ENCODE measurements around the gene PLXNA2.

DNA sequence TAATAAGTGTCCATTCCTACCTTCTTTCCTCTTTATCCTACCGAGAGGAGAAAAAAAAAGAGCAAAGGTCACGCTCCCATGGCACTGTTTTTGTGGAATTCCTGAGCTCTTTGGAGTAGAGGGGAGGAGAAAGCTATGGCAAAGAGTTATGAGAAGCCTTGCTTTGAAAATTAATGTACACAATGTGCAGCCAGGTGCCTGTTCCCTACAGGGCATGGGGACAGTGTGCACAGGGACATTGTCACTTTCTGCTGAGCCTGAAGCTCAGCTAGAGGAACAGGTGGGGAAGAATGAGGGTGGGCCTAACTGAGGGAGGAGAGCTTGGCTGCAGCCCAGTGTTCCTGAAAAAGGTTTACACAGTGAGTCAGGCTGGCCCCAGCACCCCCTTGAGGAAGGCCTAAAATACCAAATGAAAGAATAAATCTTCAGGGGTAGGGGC lies 66.1 kb downstream of the PLXNA2 start:
- TF ChIP-seq, protein P1, sequence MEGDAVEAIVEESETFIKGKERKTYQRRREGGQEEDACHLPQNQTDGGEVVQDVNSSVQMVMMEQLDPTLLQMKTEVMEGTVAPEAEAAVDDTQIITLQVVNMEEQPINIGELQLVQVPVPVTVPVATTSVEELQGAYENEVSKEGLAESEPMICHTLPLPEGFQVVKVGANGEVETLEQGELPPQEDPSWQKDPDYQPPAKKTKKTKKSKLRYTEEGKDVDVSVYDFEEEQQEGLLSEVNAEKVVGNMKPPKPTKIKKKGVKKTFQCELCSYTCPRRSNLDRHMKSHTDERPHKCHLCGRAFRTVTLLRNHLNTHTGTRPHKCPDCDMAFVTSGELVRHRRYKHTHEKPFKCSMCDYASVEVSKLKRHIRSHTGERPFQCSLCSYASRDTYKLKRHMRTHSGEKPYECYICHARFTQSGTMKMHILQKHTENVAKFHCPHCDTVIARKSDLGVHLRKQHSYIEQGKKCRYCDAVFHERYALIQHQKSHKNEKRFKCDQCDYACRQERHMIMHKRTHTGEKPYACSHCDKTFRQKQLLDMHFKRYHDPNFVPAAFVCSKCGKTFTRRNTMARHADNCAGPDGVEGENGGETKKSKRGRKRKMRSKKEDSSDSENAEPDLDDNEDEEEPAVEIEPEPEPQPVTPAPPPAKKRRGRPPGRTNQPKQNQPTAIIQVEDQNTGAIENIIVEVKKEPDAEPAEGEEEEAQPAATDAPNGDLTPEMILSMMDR (IDR thresholded peaks at IDR 0.05) = no peak
- TF ChIP-seq POLR2A (IDR thresholded peaks at IDR 0.05) (no peak), POLR2AphosphoS5 (IDR thresholded peaks at IDR 0.05; ENCODE audit: insufficient read depth in 1 of 2, low read depth in 1 of 2) (no peak)

Data from vagina (tissue), 2 donors.